ENCODE data around the gene GOPC.

The GOPC gene

DNA sequence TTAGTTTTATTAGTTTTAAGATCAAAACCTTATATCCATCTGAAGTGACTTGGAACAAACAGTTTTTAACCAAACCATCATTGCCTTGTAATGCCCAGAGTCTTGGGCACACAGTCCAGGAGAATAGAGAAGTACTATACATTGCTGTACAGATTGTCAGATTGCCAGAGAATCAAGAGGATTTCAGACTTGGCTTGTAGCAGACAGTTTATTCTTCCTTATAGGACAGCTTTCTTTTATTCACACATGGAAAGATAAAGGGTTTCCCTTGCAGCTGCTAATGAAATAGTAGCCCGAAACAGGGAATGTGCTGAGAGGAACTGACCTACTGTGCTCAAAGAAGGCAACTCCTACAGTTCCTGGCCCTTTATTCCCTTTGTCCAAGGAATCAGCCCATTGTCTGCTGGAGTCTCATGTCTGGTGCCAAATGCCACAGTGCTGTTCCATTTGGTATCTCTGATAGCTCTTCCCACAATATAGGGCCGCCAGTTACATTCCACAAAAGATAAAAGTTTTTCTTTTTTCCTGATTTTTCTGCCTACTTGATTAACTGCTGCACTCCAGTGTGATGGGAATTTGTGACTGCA, 89.2 kb downstream of the GOPC start:
- TF ChIP-seq RARB (CRISPR knock-in tag; IDR thresholded peaks at IDR 0.05) (no peak), ZNF70 (CRISPR knock-in tag; IDR thresholded peaks at IDR 0.05) (no peak), ARNTL (CRISPR knock-in tag; IDR thresholded peaks at IDR 0.05; ENCODE audit: borderline replicate concordance, low read depth) (no peak), ZC3H10 (CRISPR knock-in tag; IDR thresholded peaks at IDR 0.05) (no peak), TCF4 (CRISPR knock-in tag; IDR thresholded peaks at IDR 0.05; ENCODE audit: borderline replicate concordance) (no peak), SNAI2 (CRISPR knock-in tag; IDR thresholded peaks at IDR 0.05) (no peak), OSR1 (CRISPR knock-in tag; IDR thresholded peaks at IDR 0.05) (no peak), ESRRG (CRISPR knock-in tag; IDR thresholded peaks at IDR 0.05) (no peak), ZNF565 (CRISPR knock-in tag; conservative IDR thresholded peaks at IDR 0.05; ENCODE audit: low read depth) (no peak), ZNF8 (CRISPR knock-in tag; IDR thresholded peaks at IDR 0.05) (no peak)
- TF ChIP-seq, protein P1, sequence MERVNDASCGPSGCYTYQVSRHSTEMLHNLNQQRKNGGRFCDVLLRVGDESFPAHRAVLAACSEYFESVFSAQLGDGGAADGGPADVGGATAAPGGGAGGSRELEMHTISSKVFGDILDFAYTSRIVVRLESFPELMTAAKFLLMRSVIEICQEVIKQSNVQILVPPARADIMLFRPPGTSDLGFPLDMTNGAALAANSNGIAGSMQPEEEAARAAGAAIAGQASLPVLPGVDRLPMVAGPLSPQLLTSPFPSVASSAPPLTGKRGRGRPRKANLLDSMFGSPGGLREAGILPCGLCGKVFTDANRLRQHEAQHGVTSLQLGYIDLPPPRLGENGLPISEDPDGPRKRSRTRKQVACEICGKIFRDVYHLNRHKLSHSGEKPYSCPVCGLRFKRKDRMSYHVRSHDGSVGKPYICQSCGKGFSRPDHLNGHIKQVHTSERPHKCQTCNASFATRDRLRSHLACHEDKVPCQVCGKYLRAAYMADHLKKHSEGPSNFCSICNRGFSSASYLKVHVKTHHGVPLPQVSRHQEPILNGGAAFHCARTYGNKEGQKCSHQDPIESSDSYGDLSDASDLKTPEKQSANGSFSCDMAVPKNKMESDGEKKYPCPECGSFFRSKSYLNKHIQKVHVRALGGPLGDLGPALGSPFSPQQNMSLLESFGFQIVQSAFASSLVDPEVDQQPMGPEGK (CRISPR knock-in tag; IDR thresholded peaks at IDR 0.05; ENCODE audit: borderline replicate concordance) = no peak
- peak; percentile 45 for ATAC-seq

DNA sequence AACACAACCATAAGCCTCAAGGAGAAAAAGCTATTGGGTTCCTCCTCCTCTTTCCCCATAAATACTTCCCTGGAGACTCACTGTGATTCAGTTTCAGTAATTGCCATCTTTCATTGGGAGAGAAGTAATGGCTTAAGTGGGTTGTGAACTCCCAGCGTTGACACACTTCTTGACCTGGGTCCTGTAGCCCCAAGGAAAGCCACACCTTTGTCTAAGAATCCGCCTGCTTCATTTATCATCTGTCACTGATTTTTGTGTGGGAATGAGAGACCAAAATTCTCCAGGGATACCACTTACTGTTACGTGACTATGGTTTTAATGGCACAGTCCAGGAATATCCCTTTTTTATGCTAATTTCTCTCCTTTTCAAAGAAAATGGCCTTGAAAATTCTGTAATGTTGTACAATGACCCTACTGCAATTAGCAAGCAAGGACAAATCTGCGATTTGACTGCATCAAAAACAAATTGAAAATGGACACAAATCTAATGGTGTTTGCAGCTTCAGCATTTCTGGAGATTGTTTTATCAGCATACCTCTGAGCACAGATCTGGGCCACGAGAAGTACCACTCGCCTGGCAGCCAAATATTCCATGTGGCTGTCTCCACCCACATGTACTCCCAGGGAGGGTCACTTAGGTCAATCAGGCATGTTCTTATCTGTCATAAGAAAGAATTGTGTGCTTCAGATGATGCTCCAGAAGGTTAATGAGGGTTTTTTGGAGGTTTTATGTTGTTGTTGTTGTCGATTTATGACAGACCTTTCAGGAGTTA, 90.1 kb downstream of the GOPC start:
- peak; percentile 18; the same call in 1 of the 3 replicates for ATAC-seq

More for the DNA sequence above, 90.1 kb downstream of the GOPC start:
- no peak for TF ChIP-seq BACH2 (CRISPR knock-in tag; IDR thresholded peaks at IDR 0.05; ENCODE audit: borderline replicate concordance)
- no peak for TF ChIP-seq RARB (CRISPR knock-in tag; IDR thresholded peaks at IDR 0.05)
- TF ChIP-seq, protein P1 (CRISPR knock-in tag; IDR thresholded peaks at IDR 0.05; ENCODE audit: borderline replicate concordance) = no peak
- no peak for TF ChIP-seq OSR1 (CRISPR knock-in tag; IDR thresholded peaks at IDR 0.05)
- TF ChIP-seq, protein P2, sequence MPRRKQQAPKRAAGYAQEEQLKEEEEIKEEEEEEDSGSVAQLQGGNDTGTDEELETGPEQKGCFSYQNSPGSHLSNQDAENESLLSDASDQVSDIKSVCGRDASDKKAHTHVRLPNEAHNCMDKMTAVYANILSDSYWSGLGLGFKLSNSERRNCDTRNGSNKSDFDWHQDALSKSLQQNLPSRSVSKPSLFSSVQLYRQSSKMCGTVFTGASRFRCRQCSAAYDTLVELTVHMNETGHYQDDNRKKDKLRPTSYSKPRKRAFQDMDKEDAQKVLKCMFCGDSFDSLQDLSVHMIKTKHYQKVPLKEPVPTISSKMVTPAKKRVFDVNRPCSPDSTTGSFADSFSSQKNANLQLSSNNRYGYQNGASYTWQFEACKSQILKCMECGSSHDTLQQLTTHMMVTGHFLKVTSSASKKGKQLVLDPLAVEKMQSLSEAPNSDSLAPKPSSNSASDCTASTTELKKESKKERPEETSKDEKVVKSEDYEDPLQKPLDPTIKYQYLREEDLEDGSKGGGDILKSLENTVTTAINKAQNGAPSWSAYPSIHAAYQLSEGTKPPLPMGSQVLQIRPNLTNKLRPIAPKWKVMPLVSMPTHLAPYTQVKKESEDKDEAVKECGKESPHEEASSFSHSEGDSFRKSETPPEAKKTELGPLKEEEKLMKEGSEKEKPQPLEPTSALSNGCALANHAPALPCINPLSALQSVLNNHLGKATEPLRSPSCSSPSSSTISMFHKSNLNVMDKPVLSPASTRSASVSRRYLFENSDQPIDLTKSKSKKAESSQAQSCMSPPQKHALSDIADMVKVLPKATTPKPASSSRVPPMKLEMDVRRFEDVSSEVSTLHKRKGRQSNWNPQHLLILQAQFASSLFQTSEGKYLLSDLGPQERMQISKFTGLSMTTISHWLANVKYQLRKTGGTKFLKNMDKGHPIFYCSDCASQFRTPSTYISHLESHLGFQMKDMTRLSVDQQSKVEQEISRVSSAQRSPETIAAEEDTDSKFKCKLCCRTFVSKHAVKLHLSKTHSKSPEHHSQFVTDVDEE (CRISPR knock-in tag; IDR thresholded peaks at IDR 0.05) = no peak
